Lower leg skin (tissue), 3 donors: ENCODE measurements around the gene ZMYM2.

ENCODE experiments used
- POLR2A ChIP-seq, 2 donors: fragments of 450-650 bp; IDR thresholded peaks; one replicate each; pipeline ENCODE4 v1.6.1; 2016 to 2017; ENCODE audit warnings: antibody characterized with exemption in 2 of 2, mild to moderate bottlenecking in 1 of 2, moderate library complexity in 1 of 2
- TF ChIP-seq, protein P1 (sequence below), 3 donors: fragments of 450-650 bp; IDR thresholded peaks; one replicate each; pipeline ENCODE4 v1.5.1; 2016; ENCODE audit warnings: antibody characterized with exemption in 3 of 3, mild to moderate bottlenecking in 3 of 3, moderate library complexity in 2 of 3

DNA sequence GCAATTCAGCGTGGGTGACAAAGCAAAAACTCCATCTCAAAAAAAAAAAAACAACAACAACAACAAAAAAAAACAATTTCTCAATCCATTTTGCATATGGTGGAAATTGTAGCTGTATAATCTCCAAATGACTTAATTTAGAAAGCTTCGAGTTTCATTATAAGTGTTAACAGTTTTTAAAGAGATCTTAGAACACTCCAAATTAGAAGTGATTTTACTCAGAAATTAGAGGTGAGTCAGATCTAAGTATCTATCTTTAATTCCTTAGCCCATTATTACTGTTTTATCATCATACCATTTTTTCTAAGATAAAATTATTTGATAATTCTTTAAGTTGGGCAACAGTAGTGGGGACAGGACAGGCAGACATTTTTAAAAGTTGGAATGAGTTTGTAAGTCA, 60.5 kb downstream of the ZMYM2 start:
- TF ChIP-seq, protein P1, sequence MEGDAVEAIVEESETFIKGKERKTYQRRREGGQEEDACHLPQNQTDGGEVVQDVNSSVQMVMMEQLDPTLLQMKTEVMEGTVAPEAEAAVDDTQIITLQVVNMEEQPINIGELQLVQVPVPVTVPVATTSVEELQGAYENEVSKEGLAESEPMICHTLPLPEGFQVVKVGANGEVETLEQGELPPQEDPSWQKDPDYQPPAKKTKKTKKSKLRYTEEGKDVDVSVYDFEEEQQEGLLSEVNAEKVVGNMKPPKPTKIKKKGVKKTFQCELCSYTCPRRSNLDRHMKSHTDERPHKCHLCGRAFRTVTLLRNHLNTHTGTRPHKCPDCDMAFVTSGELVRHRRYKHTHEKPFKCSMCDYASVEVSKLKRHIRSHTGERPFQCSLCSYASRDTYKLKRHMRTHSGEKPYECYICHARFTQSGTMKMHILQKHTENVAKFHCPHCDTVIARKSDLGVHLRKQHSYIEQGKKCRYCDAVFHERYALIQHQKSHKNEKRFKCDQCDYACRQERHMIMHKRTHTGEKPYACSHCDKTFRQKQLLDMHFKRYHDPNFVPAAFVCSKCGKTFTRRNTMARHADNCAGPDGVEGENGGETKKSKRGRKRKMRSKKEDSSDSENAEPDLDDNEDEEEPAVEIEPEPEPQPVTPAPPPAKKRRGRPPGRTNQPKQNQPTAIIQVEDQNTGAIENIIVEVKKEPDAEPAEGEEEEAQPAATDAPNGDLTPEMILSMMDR (IDR thresholded peaks at IDR 0.05) = no peak
- no peak for TF ChIP-seq POLR2A (IDR thresholded peaks at IDR 0.05)
